ENCODE measurements around the gene RXFP4.

RXFP4 gene

DNA sequence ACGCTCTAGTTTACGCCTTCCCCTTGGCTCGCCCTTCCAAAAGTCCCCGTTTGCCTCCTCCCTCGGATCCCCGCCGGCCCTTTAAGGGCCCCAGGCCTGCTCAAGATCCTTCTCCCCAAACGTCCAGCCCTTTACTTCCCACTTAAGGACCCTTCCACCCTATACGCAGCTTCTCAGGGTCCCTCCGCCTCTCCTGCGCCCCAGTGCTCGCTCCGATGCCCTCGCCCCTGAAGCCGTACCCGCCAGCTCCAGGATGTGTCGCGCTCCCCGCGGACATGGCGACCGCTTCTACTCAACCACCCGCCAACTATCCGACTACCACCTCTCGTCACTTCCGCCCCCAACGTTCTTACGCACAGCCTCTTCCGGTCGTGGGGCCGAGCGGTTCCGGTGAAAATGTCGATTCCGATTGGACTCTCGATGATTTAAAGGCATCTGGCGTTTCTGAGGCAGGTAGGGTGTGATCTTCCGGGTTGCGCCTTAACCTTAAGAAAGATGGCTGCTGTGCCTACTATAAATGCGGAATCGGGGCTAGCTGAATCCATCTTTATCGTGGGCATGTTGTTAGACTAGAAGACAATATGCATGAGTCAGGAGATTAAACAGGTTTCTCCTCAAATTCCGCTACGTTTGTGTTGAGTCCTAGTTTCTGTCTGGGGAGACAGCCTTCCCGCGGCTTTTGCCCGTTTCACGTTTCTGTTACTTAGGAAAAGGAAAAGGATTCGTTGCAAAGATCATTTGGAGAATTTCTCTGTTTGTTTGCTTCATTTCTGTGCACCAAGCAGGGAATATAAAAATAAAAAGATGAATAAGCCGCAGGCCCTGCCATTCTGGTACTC lies 7.1 kb upstream of the RXFP4 start, which contains the start of gene KHDC4:
TSS of gene KHDC4 (minus strand) at position 317 of the 839 bp plus-strand sequence. CDS start at position 277, 40 bp downstream.
- H3K9ac ChIP-seq: peak within 1 kb of the TSS; percentile 91 to 99 (median 96)
- H3K4me1 ChIP-seq: peaks cover 43 to 57% (median 54%) of the 10 kb centered on the region in 10 experiments
- peak within 1 kb of the TSS; percentile 89 to 98 (median 93) for H3K27ac ChIP-seq
- H3K36me3 ChIP-seq: peaks cover 39 to 45% (median 43%) of the 10 kb centered on the region in 11 experiments
- no peak for TF ChIP-seq Cebpa-rat (IDR thresholded peaks at IDR 0.05)
- H3K4me3 ChIP-seq: peak within 1 kb of the TSS; percentile 80 to 97 (median 88)
- no peaks in the 10 kb centered on the region for H3K9me3 ChIP-seq (replicated peaks in 1 of 11)
- peak within 1 kb of the TSS; percentile 86 to 96 (median 92) for H3K4me2 ChIP-seq
- peaks cover 34 to 47% (median 44%) of the 10 kb centered on the region in 11 experiments for H4K20me1 ChIP-seq
- no peaks in the 10 kb centered on the region for H3K27me3 ChIP-seq

GRCh38 chr1:155934936-155935590 lies 6.4 kb upstream of the RXFP4 start:
- Histone ChIP-seq H3K4me1 (peaks cover 50 to 63% (median 60%) of the 10 kb centered on the region in 10 experiments), H3K27me3 (no peaks in the 10 kb centered on the region), H3K9ac (peak overlapping the region; percentile 91 to 99 (median 96)), H3K27ac (peak overlapping the region; percentile 89 to 98 (median 93)), H3K36me3 (peaks cover 32 to 37% (median 36%) of the 10 kb centered on the region in 11 experiments), H4K20me1 (peaks cover 27 to 39% (median 36%) of the 10 kb centered on the region in 11 experiments), H3K9me3 (replicated peaks in 1 of 11) (no peaks in the 10 kb centered on the region), H3K4me2 (peak overlapping the region; percentile 71 to 94 (median 86)), H3K4me3 (peak overlapping the region; percentile 80 to 97 (median 88))
- no peak for TF ChIP-seq Cebpa-rat (IDR thresholded peaks at IDR 0.05)

DNA sequence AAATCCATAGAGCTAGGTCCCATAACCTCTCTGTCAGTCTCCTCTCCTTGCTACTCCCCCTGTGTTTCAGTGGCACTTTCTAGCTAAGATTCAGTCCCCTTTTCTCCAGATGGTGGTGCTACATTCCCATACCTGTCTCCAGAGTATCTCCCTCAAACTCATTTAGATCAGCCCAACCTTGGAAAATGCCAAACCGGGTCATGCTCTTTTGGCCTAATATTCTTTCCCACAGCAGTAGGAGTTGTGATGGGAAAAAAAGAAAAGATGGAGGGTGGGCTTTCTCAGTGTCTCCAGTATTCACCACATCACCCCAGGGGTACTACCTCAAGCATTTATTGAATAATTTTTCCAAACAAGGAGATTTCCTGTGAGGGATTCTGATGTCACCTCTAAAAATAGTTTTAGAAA lies 3.2 kb upstream of the RXFP4 start:
- no peaks in the 10 kb centered on the region for H3K9me3 ChIP-seq (replicated peaks in 1 of 11)
- no peaks in the 10 kb centered on the region for H3K27me3 ChIP-seq
- H3K4me3 ChIP-seq: no peak overlapping the region
- H4K20me1 ChIP-seq: peaks cover 0 to 20% (median 6%) of the 10 kb centered on the region in 11 experiments; a peak in 15 of 22 replicates
- peaks cover under 1 to 6% (median 4%) of the 10 kb centered on the region in 11 experiments; a peak in 19 of 22 replicates for H3K36me3 ChIP-seq
- no peak for TF ChIP-seq Cebpa-rat (IDR thresholded peaks at IDR 0.05)
- peak overlapping the region in 9 of 11 experiments; percentile 1 to 95 (median 85); a peak in 13 of 22 replicates for H3K4me2 ChIP-seq
- H3K27ac ChIP-seq: no peak overlapping the region
- H3K9ac ChIP-seq: no peak overlapping the region
- peaks cover 55 to 67% (median 61%) of the 10 kb centered on the region in 10 experiments for H3K4me1 ChIP-seq

GRCh38 chr1:155940482-155940992 lies 901 bp upstream of the RXFP4 start:
- Histone ChIP-seq H3K9ac (peak overlapping the region; percentile 20 to 69 (median 56)), H3K4me1 (peaks cover 71 to 79% (median 75%) of the 10 kb centered on the region in 10 experiments), H4K20me1 (peaks cover 0 to 22% (median 10%) of the 10 kb centered on the region in 11 experiments; a peak in 11 of 22 replicates), H3K9me3 (replicated peaks in 1 of 11) (no peaks in the 10 kb centered on the region), H3K4me3 (peak overlapping the region in 7 of 10 experiments; percentile 0 to 48 (median 24); a peak in 6 of 20 replicates), H3K27ac (peak overlapping the region; percentile 43 to 69 (median 57); a peak in 20 of 22 replicates), H3K27me3 (no peaks in the 10 kb centered on the region), H3K36me3 (peaks cover 0 to 18% (median 4%) of the 10 kb centered on the region in 11 experiments; a peak in 6 of 22 replicates), H3K4me2 (peak overlapping the region; percentile 75 to 95 (median 86))
- no peak for TF ChIP-seq Cebpa-rat (IDR thresholded peaks at IDR 0.05)

GRCh38 chr1:155941845-155942531 lies 550 bp downstream of the RXFP4 start:
- peaks cover 7 to 29% (median 14%) of the 10 kb centered on the region in 11 experiments; a peak in 20 of 22 replicates for H3K36me3 ChIP-seq
- H4K20me1 ChIP-seq: peaks cover 0 to 34% (median 20%) of the 10 kb centered on the region in 11 experiments; a peak in 15 of 22 replicates

DNA sequence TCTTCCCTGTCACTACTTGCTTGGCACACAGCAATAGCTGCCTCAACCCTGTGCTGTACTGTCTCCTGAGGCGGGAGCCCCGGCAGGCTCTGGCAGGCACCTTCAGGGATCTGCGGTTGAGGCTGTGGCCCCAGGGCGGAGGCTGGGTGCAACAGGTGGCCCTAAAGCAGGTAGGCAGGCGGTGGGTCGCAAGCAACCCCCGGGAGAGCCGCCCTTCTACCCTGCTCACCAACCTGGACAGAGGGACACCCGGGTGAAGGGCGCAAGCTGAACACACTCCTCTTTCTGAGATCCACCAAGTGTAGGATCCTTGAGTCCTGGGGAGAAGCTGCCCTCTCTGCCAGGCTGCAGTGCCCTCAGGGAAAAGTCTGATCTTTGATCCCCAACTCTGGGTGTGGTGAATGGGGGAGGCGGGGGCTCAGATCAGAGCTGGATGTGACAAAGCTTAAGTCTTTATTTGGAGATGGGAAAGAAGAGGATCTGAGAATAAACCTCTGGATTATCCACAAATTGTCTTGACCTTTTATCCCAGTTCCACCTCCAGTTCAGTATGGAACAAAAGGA lies 1.2 kb downstream of the RXFP4 start:
- H3K9ac ChIP-seq: peak overlapping the region in 9 of 11 experiments; percentile 17 to 69 (median 56); a peak in 10 of 22 replicates
- H4K20me1 ChIP-seq: peaks cover 0 to 41% (median 24%) of the 10 kb centered on the region in 11 experiments; a peak in 15 of 22 replicates
- peaks cover 13 to 36% (median 21%) of the 10 kb centered on the region in 11 experiments; a peak in 21 of 22 replicates for H3K36me3 ChIP-seq
- no peaks in the 10 kb centered on the region for H3K27me3 ChIP-seq
- H3K27ac ChIP-seq: peak overlapping the region in 10 of 11 experiments; percentile 9 to 69 (median 56); a peak in 15 of 22 replicates
- TF ChIP-seq Cebpa-rat (IDR thresholded peaks at IDR 0.05): no peak
- H3K4me3 ChIP-seq: no peak overlapping the region; a peak in 1 of 20 replicates
- H3K4me1 ChIP-seq: peaks cover 92 to 100% (median 96%) of the 10 kb centered on the region in 10 experiments
- no peaks in the 10 kb centered on the region for H3K9me3 ChIP-seq (replicated peaks in 1 of 11)
- H3K4me2 ChIP-seq: peak overlapping the region; percentile 75 to 95 (median 86)

More at GRCh38 chr1:155941845-155942531, 550 bp downstream of the RXFP4 start:
- TF ChIP-seq Cebpa-rat (IDR thresholded peaks at IDR 0.05): no peak
- Histone ChIP-seq H3K9ac (peak overlapping the region; percentile 0 to 69 (median 56); a peak in 20 of 22 replicates), H3K9me3 (replicated peaks in 1 of 11) (no peaks in the 10 kb centered on the region), H3K27ac (peak overlapping the region; percentile 29 to 69 (median 57); a peak in 17 of 22 replicates), H3K27me3 (no peaks in the 10 kb centered on the region), H3K4me3 (peak overlapping the region in 3 of 10 experiments; percentile 21 to 30 (median 24); a peak in 3 of 20 replicates), H3K4me2 (peak overlapping the region; percentile 75 to 95 (median 86)), H3K4me1 (peaks cover 85 to 94% (median 89%) of the 10 kb centered on the region in 10 experiments)

DNA sequence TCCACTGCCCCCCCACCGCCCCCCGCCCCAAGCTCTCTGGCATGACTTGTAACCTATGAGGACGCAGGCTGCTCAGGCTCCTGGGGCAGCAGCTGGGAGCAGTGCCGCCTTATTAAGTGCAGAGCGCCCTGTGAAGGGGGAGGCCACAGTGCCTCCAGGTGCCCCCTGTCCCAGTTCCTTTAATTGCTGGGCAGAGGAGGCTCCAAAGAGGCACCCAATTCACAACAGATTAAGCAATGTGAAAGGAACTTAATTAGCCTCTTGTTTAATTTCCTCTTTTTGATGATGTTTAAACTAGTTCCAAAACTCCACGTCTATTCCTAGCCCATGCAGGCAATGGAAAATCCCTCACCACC lies 3.0 kb downstream of the RXFP4 start:
- peak overlapping the region in 1 of 10 experiments; percentile 11; a peak in 1 of 20 replicates for H3K4me3 ChIP-seq
- H3K36me3 ChIP-seq: peaks cover 31 to 54% (median 38%) of the 10 kb centered on the region in 11 experiments
- peak overlapping the region; percentile 83 to 97 (median 95) for H3K4me2 ChIP-seq
- peaks cover 4 to 59% (median 39%) of the 10 kb centered on the region in 11 experiments; a peak in 17 of 22 replicates for H4K20me1 ChIP-seq
- peak overlapping the region in 10 of 11 experiments; percentile 9 to 71 (median 60); a peak in 17 of 22 replicates for H3K9ac ChIP-seq
- no peak for TF ChIP-seq Cebpa-rat (IDR thresholded peaks at IDR 0.05)
- peaks cover 92 to 100% (median 95%) of the 10 kb centered on the region in 10 experiments for H3K4me1 ChIP-seq
- no peaks in the 10 kb centered on the region for H3K27me3 ChIP-seq
- peak overlapping the region in 10 of 11 experiments; percentile 34 to 82 (median 76); a peak in 18 of 22 replicates for H3K27ac ChIP-seq
- H3K9me3 ChIP-seq (replicated peaks in 1 of 11): no peaks in the 10 kb centered on the region

Data from BLaER1 treated with 17β-estradiol and CSF1 and Interleukin-3, amounts not matched to agents 10 nM and 100 nM (cell line).